ENCODE results near the gene BMPER.

The BMPER gene

GRCh38 chr7:34086064-34086463 is 180.7 kb downstream of the BMPER start:
- TF ChIP-seq CTCF (conservative IDR thresholded peaks at IDR 0.05) (no peak), ZFX (IDR thresholded peaks at IDR 0.05) (no peak)
- H3K27ac ChIP-seq, result no peak overlapping the region

GRCh38 chr7:34086981-34087380 is 181.6 kb downstream of the BMPER start:
- no peak overlapping the region for H3K27ac ChIP-seq
- TF ChIP-seq ZFX (IDR thresholded peaks at IDR 0.05), result no peak
- no peak for TF ChIP-seq CTCF (conservative IDR thresholded peaks at IDR 0.05)

GRCh38 chr7:34087892-34088891 is 182.9 kb downstream of the BMPER start:
- no peak overlapping the region for H3K27ac ChIP-seq
- TF ChIP-seq ZFX (IDR thresholded peaks at IDR 0.05) (no peak), CTCF (conservative IDR thresholded peaks at IDR 0.05) (peak; percentile 76)

GRCh38 chr7:34090816-34091215 is 185.5 kb downstream of the BMPER start:
- no peak for TF ChIP-seq CTCF (conservative IDR thresholded peaks at IDR 0.05)
- TF ChIP-seq ZFX (IDR thresholded peaks at IDR 0.05), result no peak
- H3K27ac ChIP-seq, result no peak overlapping the region

GRCh38 chr7:34091321-34091917 is 186.1 kb downstream of the BMPER start:
- TF ChIP-seq CTCF (conservative IDR thresholded peaks at IDR 0.05) (peak; percentile 77), ZFX (IDR thresholded peaks at IDR 0.05) (no peak)
- no peak overlapping the region for H3K27ac ChIP-seq

- H3K27ac ChIP-seq, result no peak overlapping the region
- TF ChIP-seq ZFX (IDR thresholded peaks at IDR 0.05), result no peak
- no peak for TF ChIP-seq CTCF (conservative IDR thresholded peaks at IDR 0.05)
These were observed 187.9 kb downstream of the BMPER start for GRCh38 chr7:34093276-34093675.

GRCh38 chr7:34096198-34096651 is 190.9 kb downstream of the BMPER start:
- H3K27ac ChIP-seq, result no peak overlapping the region
- TF ChIP-seq CTCF (conservative IDR thresholded peaks at IDR 0.05) (no peak), ZFX (IDR thresholded peaks at IDR 0.05) (no peak)
